ENCODE measurements around the gene ZNF276.
"Not testable (repeated sequence)": the region's sequence is repeated elsewhere in the genome, so short reads cannot be mapped to it uniquely, and the experiment has no call there.

ZNF276 gene, protein sequence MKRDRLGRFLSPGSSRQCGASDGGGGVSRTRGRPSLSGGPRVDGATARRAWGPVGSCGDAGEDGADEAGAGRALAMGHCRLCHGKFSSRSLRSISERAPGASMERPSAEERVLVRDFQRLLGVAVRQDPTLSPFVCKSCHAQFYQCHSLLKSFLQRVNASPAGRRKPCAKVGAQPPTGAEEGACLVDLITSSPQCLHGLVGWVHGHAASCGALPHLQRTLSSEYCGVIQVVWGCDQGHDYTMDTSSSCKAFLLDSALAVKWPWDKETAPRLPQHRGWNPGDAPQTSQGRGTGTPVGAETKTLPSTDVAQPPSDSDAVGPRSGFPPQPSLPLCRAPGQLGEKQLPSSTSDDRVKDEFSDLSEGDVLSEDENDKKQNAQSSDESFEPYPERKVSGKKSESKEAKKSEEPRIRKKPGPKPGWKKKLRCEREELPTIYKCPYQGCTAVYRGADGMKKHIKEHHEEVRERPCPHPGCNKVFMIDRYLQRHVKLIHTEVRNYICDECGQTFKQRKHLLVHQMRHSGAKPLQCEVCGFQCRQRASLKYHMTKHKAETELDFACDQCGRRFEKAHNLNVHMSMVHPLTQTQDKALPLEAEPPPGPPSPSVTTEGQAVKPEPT

DNA sequence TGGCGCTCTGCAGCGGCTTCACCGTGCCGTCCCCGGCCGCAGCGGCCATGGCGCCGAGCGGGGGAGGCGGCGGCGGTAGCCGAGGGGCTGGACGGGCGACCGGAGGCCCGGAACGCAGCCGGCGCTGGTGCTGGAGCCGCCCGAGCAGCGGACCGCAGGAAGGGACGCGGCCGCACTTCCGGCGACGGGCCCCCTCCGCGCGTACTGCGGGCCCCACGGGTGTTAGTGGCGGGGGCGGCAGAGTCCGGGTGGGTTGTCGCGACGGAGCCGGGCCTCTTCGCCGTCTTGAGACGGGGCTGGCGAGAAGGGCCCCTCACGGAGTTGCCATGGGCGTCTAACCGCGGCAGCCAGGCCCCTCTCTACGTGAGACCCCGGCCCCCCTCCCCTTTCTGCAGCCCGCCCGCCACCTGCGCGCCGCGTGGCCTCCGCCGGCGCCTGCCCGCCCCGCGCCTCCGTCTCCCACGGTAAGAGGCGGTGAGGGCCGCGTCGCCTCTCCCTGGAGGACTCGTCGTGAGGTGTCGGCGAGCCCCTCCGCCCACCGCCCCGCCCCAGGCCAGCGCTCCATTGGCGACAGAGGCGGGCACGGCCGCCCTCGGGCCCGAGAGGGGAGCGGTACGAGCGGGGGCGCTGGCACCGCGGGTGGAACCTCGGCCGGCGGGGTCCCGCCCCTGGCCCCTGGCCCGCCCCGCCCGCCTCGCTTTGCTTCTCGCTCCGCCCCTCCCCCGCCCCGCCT is at the start of gene ZNF276, which contains the start of gene VPS9D1:
Gene ZNF276, plus strand, starts transcription at position 725 of the 733 bp plus-strand sequence. CDS start 104 bp downstream, outside the sequence.
Gene VPS9D1, minus strand, starts transcription at position 86 of the 733 bp plus-strand sequence. Its CDS starts 37 bp downstream, at position 49.
- DNase-seq, result peak; percentile 76 to 86

DNA sequence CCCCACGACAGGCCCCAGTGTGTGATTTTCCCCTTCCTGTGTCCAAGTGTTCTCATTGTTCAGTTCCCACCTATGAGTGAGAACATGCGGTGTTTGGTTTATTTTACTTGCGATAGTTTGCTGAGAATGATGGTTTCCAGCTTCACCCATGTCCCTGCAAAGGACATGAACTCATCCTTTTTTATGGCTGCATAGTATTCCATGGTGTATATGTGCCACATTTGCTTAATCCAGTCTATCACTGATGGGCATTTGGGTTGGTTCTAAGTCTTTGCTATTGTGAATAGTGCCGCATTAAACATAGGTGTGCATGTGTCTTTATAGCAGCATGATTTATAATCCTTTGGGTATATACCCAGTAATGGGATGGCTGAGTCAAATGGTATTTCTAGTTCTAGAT is 49.8 kb upstream of the ZNF276 start:
- not testable (repeated sequence) for DNase-seq

DNA sequence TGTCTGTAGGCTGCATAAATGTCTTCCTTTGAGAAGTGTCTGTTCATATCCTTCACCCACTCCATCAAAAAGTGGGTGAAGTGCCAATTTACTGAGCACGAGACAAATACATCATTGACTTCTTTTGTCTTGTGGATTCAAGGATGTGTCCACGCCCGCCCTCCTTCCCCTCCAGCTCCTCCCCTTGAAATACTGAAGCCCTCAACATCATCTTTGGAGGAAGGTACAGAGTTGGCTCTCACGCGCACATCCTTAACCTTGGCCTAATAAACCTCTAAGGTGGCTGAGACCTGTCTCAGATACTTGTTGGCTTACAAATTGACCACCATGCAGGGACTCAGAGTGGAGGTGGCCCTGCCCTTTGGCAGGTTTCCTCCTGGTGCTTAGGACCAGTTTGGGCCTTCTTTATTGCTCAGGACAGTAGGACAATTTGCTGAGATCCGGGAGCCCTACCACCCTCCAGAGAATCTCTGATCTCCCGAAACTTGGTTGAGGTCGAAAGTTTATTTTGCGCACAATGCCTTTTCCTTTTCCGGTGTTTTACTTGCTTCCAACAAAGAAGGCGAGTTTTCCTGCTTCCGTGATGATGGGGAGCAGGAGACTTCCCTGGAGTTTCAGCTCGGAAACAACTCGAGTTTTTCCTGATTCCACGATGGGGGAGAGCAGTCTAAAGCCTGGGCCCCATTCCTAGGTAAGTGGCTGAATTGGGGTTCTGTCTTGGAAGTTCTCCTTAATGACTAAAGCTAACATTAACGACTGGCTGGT is 49.0 kb upstream of the ZNF276 start:
- no peak for DNase-seq

DNA sequence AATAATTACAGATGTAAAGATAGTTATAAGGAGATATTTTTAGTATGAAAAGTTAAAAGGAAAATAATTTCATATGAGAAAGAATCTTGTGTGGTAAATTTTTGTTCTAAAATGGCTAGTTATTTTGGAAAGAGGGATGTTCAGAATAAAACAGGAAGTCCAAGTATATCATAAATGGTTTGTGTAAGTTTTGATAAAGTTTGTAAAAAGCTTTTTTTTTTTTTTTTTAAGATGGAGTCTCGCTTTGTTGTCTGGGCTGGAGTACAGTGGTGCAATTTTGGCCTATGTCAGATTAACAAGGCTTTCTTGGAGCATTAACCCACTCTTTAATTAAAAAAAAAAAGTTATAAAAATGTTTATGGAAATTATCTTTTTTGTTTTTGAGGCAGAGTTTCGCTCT is 43.1 kb upstream of the ZNF276 start:
- no peak for DNase-seq

DNA sequence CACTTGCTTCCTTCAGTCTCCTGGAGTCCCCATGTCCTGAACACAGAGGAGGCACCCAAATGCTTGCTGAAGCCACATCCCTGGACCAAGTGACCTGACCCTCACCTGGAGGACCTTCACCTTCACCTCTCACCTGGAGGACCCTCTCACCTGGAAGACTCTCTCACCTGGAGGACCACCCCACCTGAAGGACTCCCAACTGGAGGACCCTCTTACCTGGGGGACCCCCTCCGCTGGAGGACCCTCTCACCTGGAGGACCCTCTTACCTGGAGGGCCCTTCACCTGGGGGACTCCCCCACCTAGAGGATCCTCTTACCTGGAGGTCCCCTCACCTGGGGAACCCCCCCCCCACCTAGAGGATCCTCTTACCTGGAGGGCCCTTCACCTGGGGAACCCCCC is 35.4 kb upstream of the ZNF276 start:
- no peak for DNase-seq

DNA sequence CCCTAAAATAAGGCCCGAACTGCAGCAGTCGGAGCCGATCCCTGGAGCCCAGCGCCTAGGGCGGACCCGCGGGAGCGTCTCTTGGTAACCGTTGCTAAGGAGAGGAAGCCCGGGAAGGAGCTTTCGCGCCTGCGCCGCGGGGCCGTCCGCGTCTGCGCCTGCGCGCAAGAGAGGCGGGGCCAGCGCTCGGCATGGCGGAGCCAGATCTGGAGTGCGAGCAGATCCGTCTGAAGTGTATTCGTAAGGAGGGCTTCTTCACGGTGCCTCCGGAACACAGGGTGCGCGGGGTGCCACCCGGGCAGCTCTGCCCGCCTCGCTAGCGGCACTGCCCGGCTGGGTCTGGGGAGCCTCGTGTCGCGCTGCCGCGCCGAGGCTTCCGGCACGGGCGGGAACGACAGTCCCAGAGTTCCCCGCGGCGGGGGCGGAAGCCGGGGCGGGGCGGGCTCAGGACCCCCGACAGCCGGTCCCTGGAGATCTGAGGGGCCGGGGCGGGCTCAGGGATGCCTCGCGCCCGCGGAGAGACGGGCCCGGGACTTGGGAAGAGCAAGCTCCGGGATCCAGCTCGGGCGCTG is 34.7 kb upstream of the ZNF276 start, which contains the start of gene CDK10:
Gene CDK10, plus strand, starts transcription at position 170 of the 572 bp plus-strand sequence. Its CDS starts 22 bp downstream, at position 192.
- DNase-seq, result peak; percentile 72 to 96

DNA sequence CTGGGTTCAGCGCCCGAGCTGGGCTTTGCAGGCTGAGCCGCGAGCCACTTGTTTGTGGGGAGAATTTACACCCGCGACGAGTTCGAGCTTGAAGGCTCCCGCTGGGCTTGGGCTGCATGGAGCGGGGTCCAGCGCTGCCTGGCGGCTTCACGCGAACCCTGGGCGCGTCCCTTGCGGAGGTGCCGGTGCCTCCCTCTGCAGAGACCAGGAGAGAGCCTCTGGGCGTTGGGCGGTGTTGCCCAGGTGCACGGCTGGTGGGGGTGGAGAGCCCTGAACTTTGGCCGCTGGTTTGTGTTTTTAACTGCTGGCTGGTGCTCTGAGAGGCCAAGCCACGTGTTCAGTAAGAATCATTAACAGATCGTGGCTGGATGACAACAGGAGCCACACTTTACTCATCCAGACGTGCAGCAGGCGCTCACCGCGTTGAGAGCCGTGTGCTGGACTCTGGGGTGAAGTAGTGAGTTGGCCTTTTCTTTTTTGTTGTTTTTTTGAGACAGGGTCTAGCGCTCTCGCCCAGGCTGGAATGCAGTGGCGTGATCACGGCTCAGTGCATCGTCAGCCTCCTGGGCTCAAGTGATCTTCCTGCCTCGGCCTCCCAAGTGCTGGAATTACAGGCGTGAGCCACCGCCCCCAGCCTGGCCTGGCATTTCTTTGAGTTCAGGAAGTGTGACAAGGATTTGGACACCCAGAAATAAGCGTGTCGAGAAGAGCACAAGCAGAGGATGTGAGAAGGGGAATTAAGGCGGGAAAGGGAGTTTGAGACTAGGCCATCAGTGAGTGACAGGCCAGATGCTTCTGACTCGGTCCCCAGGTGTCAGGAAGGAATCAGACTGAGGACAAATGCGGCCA is 34.0 kb upstream of the ZNF276 start:
- DNase-seq, result no peak

DNA sequence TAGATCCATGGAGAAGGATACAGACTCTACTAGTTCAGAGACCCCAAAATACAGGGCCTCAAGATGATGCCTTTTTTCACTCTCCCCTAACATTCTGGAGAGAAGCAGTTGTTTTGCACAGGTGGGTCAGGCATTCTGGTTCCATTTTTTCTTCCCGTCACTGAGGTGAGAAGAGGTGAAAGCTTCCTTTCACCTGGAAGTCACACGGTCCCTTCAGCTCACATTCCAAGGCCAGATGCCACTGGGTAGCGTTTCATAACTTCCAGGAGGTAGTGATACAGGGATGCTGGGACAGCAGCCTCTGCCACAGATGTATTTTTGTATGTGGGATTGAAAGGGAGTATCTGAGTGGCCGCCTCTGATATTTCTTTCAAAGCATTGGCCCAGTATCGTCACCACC is 32.9 kb upstream of the ZNF276 start:
- DNase-seq, result no peak

DNA sequence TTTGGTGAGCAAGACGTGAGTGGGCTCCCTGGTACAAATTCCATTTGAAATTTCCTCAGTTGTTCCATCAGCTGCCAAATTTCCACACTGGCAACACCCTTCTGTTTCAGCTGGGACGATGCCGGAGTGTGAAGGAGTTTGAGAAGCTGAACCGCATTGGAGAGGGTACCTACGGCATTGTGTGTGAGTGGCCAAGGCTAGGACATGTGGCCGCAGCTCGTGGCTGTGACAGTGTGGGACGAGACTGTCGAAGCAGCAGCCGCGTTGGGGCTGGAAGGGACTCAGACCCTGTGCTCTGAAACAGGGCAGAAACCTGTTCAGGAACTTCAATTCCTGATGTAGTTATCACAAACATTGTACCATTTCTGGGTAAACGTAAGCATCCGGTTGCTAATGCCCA is 32.2 kb upstream of the ZNF276 start:
- no peak for DNase-seq

DNA sequence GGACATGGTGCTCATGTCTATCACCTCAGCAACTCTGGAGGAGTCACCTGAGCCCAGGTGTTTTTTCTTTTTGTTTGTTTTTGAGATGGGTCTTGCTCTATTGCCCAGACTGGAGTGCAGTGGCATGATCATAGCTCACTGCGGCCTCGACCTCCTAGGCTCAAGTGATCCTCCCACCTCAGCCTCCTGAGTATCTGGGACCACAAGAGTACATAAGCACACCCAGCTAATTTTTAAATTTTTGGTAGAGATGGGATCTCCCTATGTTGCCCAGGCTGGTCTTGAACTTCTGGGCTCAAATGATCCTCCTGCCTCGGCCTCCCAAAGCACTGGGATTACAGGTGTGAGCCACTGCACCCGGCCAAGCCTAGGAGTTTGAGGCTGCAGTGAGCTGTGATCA is 31.7 kb upstream of the ZNF276 start:
- not testable (repeated sequence) for DNase-seq

DNA sequence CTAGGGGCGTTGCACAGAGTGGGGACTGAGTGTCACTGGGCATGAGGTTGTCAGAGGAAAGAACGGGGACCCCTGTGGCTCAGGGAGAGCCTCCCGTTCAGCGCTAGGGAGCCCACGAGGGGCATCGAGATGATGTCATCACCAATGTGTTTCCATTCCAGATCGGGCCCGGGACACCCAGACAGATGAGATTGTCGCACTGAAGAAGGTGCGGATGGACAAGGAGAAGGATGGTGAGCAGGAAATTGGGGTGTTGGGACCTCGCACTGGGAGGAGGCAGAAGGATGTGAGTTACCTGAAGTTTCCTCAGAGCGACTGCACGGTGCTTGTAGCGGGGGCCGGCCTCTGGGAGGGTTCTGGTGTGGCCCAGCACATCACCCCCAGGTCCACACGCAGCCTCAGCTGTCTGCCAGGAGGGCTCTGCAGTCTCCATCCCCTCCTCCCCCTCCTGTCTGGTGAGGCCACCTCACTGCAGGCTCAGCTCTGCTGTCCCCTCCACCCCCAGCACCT is 30.9 kb upstream of the ZNF276 start:
- DNase-seq, result no peak

DNA sequence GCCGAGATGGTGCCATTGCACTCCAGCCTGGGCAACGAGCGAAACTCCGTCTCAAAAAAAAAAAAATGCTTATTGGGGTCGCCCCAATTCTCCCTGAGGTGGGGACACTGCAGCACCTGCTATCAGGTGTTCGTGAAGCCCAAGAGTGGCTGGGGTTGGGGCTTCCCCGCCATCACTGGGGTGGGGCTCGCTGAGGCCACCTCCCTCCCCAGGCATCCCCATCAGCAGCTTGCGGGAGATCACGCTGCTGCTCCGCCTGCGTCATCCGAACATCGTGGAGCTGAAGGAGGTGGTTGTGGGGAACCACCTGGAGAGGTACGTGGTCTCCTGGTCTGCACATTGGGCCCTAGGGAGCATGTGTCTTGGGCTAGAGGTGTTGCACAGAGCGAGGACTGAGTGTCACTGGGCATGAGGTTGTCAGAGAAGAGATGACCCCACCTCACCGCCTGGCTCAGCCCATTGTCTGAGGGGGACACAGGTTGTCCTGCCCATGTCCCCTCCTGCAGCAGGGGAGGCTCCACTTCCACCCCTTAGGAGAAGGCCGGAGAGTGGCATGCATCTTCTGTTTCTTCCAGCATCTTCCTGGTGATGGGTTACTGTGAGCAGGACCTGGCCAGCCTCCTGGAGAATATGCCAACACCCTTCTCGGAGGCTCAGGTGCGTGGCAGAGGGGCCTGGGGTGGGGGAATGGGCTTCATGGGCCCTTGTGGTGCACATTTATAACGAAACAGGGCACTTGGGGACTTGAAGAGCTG is 29.9 kb upstream of the ZNF276 start:
- DNase-seq, result no peak

DNA sequence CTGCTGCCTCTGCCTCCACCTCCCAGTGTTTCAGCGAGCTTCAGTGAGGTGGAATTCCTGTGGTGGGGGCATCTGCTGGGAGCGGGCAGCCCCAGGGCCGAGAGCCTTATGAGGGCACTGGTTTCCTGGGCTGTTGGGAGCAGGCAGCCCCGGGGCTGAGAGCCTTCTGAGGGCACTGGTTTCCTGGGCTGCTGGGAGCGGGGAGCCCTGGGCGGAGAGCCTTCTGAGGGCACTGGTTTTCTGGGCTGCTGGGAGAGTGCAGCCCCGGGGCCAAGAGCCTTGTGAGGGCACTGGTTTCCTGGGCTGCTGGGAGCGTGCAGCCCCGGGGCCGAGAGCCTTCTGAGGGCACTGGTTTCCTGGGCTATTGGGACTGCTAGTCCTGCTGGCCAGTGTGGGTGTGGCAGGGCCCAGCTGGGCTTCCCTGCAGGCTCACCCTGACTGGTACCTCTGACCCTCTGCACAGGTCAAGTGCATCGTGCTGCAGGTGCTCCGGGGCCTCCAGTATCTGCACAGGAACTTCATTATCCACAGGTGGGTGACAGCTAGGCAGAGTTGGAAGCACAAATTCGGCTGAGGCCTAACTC is 29.3 kb upstream of the ZNF276 start:
- no peak for DNase-seq

DNA sequence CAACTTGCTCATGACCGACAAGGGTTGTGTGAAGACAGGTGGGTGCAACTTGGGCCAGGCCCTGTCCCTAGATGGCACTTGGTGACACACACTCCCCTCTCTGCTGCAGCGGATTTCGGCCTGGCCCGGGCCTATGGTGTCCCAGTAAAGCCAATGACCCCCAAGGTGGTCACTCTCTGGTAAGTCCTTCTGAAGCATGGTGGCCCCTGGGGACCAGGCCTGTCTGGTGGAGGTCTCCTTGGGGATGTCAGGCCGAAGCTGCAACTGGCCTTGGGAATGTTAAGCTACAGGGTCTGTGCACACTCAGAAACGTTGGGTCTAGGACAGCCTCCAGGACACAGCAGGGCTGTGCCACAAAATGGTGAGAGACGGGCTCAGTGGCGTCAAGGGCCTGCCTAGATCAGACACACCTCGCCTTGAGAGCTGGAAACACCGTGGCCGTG is 28.0 kb upstream of the ZNF276 start:
- no peak for DNase-seq

DNA sequence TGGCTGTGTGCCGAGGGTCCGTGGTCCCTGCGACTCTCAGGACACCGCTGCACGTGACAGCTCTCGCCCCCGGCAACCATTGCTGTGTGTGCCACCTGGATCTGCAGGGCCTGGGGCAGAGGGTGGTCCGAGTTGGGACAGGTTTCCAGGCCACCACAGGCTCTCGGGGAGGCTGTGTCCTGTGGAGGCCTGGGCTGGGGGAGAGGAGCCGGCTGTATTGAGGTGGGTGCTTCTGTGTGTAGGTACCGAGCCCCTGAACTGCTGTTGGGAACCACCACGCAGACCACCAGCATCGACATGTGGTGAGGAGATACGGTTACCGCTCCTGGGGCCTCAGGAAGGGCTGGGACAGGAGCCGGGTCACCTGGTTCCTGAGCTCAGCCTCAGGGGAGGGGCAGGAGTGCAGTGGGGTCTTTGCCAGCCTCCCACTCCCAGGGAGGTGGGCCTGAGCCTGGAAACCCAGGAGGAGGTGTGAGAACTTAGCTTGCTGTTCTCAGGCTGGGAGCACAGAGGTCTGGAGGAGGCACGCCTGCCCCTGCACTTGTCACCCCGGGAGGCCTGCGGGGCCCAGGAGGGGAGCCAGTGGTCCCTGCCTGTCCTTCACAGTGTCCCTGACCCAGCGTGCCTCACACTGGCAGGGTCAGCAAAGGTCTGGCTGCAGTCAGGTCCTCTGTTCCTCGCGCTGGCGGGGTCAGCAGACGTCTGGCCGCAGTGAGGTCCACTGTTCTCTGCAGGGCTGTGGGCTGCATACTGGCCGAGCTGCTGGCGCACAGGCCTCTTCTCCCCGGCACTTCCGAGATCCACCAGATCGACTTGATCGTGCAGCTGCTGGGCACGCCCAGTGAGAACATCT is 27.2 kb upstream of the ZNF276 start:
- no peak for DNase-seq

DNA sequence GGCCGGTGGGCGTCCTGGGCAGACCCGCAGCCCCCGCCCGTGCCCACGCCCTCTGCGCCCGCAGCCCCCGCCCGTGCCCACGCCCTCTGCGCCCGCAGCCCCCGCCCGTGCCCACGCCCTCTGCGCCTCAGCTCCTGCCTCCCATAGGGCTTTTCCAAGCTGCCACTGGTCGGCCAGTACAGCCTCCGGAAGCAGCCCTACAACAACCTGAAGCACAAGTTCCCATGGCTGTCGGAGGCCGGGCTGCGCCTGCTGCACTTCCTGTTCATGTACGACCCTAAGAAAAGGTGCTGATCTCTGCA is 26.6 kb upstream of the ZNF276 start:
- not testable (repeated sequence) for DNase-seq

DNA sequence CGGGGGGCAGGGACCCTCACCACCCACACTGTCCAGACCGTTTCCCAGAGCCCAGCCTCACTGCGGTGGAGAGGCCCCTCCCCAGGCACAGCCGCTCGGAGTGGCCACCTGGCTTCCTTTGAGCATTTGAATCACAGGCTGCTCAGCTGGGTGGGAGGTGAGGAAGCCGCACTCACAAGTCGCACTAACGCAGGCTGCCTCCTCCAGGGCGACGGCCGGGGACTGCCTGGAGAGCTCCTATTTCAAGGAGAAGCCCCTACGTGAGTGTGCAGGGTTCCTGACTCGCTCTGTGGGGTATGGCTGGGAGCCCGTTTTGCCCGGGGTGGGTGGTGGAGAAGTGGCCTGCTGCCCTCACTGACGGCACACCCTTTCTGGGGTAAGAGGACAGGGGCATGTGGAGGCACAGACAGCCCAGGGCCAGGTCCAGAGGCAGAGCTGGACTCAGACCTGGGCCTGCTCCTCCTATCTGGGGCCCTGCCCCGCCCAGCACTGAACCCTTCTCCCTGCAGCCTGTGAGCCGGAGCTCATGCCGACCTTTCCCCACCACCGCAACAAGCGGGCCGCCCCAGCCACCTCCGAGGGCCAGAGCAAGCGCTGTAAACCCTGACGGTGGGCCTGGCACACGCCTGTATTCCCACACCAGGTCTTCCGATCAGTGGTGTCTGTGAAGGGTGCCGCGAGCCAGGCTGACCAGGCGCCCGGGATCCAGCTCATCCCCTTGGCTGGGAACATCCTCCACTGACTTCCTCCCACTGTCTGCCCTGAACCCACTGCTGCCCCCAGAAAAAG is 26.1 kb upstream of the ZNF276 start:
- DNase-seq, result no peak

Data from inflammatory macrophage treated with lipopolysaccharide for 1 hour (primary cell).